IPS DF 6.9 (cell line): ENCODE measurements around the gene GIPC2.

Experiments used
- DNase-seq: peaks from one replicate; pipeline ENCODE4 v3.0.0-alpha.2; 2013; ENCODE audit warnings: low read depth, low spot score
- H3K27ac ChIP-seq: one replicate; pipeline ENCODE4 v1.5.1; 2013; ENCODE audit warnings: low read length, control low read depth
- H3K27me3 ChIP-seq: 2 replicates; pipeline ENCODE4 v1.6.1; 2013; ENCODE audit warnings: mild to moderate bottlenecking, low read length; ENCODE audit not compliant: control insufficient read depth, insufficient read depth
- H3K36me3 ChIP-seq: 2 replicates; pipeline ENCODE4 v1.6.1; 2013; ENCODE audit warnings: low read length; ENCODE audit not compliant: control insufficient read depth, insufficient read depth
- H3K4me1 ChIP-seq: 2 replicates; pipeline ENCODE4 v1.6.1; 2013; ENCODE audit warnings: low read length; ENCODE audit not compliant: control insufficient read depth, insufficient read depth
- H3K4me3 ChIP-seq: 2 replicates; pipeline ENCODE4 v1.5.1; 2013; ENCODE audit warnings: mild to moderate bottlenecking, low read length
- H3K9me3 ChIP-seq: 2 replicates; pipeline ENCODE4 v1.6.1; 2013; ENCODE audit warnings: low read length, inconsistent platforms; ENCODE audit not compliant: control insufficient read depth, insufficient read depth
- WGBS: extraction: QIAGEN DNeasy Blood & Tissue Kit; methylation state at CpG from one replicate; pipeline ENCODE4 v1.1.7; 2013; ENCODE audit warnings: mixed read lengths, missing lambda C conversion rate; ENCODE audit not compliant: insufficient read length, insufficient coverage; 5-methylcytosine and 5-hydroxymethylcytosine counted together

Gene GIPC2

DNA sequence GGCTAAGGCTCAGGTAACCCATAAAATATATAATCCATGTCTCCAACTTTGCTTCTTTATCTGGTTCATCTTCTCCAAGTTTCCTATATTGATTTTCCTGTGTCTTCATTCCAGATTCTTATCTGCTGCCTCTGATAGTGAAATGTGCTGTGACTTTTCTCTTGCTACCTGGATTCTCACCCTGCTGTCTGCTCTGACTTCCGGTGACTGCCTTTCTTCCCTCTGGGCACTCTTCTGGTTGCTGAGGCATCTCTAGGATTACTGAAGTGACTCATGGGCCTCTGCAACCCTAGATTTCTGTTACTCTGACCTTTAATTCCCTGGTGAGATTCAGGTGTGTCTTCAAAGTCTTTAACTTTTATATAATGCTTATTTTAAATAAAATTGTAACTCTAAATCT is 46.9 kb downstream of the GIPC2 start:
- WGBS = no CpG with 5 or more reads among the region's 1 CpG
- Histone ChIP-seq H3K27ac (no peak overlapping the region), H3K4me1 (0 out of 2 replicates have a peak, but pooled peaks cover 2% of the 10 kb centered on the region), H3K27me3 (no peaks in the 10 kb centered on the region), H3K4me3 (no peak overlapping the region), H3K36me3 (no peaks in the 10 kb centered on the region), H3K9me3 (no peaks in the 10 kb centered on the region)
- no peak for DNase-seq

DNA sequence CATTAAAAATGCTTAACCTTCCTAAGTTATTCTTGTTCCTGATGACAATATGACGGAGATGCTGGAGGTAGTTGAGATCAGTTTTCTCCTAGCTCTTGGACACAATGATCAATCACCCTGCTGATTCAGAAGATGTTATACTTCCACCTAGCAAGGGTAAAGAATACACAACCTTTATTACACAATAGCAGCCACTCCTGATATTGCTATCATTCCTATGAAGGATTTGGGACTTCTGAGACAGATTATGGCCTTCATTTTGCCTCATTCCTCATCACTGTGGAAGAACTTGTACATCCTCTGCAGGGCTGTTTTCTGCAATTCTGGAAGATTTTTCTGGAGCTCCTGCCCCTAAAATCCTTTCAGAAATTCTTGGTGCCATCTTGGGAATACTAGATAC is 47.8 kb downstream of the GIPC2 start:
- Histone ChIP-seq H3K27me3 (no peaks in the 10 kb centered on the region), H3K4me3 (no peak overlapping the region), H3K9me3 (no peaks in the 10 kb centered on the region), H3K27ac (no peak overlapping the region), H3K4me1 (0 out of 2 replicates have a peak, but pooled peaks cover 2% of the 10 kb centered on the region), H3K36me3 (no peaks in the 10 kb centered on the region)
- WGBS = no CpG with 5 or more reads among the region's 1 CpG
- DNase-seq = no peak

GRCh38 chr1:78094639-78095038 is 48.9 kb downstream of the GIPC2 start:
- Histone ChIP-seq H3K4me1 (0 out of 2 replicates have a peak, but pooled peaks cover 2% of the 10 kb centered on the region), H3K4me3 (no peak overlapping the region), H3K36me3 (no peaks in the 10 kb centered on the region), H3K9me3 (no peaks in the 10 kb centered on the region), H3K27me3 (no peaks in the 10 kb centered on the region), H3K27ac (no peak overlapping the region)
- no peak for DNase-seq
- WGBS = no CpG with 5 or more reads among the region's 1 CpG

DNA sequence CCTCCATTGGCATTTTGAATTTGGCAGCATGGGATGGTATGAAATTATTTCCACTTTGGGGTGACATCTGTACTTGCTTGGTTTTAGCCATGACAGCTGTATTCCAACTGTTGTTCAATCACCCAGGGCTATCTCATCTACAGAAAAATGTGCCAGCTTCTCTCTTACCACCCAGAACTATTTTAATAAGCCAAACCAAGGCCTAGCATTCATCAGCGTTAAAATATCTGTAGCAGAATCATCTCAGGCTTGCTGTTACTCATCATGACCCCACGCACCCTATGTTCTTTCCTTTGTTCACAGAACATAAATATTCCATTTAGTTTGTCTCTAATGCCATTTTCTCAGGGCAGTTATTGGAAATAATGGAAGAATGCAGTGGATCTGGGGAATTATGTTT is 49.8 kb downstream of the GIPC2 start:
- no peaks in the 10 kb centered on the region for H3K9me3 ChIP-seq
- no peak overlapping the region for H3K4me3 ChIP-seq
- H3K27me3 ChIP-seq = no peaks in the 10 kb centered on the region
- H3K36me3 ChIP-seq = no peaks in the 10 kb centered on the region
- no peak overlapping the region for H3K27ac ChIP-seq
- 0 out of 2 replicates have a peak, but pooled peaks cover 2% of the 10 kb centered on the region for H3K4me1 ChIP-seq
- WGBS = no CpG with 5 or more reads among the region's 2 CpGs
- no peak for DNase-seq

DNA sequence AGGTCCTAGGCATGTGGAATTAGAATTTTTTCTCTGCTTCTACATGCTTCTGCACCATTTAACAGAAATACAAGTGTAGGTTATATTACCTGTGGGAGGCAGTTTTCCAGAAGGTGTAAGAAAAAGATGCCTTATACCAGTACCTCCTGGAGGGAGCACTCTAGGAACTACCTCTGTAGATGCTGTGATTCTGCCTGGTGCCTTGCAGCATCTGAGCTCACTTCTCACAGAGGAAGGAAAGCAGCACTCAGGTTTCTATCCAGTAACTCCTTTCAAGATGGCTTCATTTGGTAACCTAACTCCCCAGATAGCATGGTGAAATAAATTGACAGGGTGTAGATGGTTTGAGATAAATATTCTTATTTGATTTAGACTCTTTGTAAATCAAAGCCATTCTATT is 50.3 kb downstream of the GIPC2 start:
- Histone ChIP-seq H3K27ac (no peak overlapping the region), H3K4me1 (0 out of 2 replicates have a peak, but pooled peaks cover 2% of the 10 kb centered on the region), H3K9me3 (no peaks in the 10 kb centered on the region), H3K27me3 (no peaks in the 10 kb centered on the region), H3K36me3 (no peaks in the 10 kb centered on the region), H3K4me3 (no peak overlapping the region)
- DNase-seq = no peak

- H3K9me3 ChIP-seq = no peaks in the 10 kb centered on the region
- no peaks in the 10 kb centered on the region for H3K4me1 ChIP-seq
- H3K27me3 ChIP-seq = no peaks in the 10 kb centered on the region
- no CpG with 5 or more reads among the region's 1 CpG for WGBS
- no peaks in the 10 kb centered on the region for H3K36me3 ChIP-seq
- no peak overlapping the region for H3K4me3 ChIP-seq
- DNase-seq = no peak
- H3K27ac ChIP-seq = no peak overlapping the region
Observed at GRCh38 chr1:78096976-78097375, 51.2 kb downstream of the GIPC2 start.

DNA sequence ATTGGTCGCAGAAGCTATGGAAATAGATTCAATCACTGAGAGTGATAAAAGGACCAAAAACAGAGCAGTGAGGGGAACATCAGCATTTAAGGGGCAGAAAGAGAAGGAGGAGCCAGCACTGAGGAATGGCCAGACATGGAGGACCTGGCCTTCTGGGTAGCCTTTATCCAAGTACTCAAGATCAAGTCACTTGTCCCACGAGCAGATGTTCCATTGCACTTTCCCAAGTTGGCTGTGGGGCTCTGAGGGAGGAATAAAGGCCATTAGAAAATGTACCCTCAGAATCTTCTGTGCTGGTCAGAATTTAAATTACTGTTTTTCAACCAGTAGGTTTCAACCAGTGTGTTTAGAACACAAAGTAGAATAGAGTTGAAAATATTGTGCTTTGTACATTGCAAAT is 55.3 kb downstream of the GIPC2 start:
- Histone ChIP-seq H3K36me3 (no peaks in the 10 kb centered on the region), H3K4me3 (no peak overlapping the region), H3K4me1 (no peaks in the 10 kb centered on the region), H3K27ac (no peak overlapping the region), H3K27me3 (no peaks in the 10 kb centered on the region), H3K9me3 (no peaks in the 10 kb centered on the region)
- DNase-seq = no peak
- WGBS = no CpG with 5 or more reads among the region's 2 CpGs

DNA sequence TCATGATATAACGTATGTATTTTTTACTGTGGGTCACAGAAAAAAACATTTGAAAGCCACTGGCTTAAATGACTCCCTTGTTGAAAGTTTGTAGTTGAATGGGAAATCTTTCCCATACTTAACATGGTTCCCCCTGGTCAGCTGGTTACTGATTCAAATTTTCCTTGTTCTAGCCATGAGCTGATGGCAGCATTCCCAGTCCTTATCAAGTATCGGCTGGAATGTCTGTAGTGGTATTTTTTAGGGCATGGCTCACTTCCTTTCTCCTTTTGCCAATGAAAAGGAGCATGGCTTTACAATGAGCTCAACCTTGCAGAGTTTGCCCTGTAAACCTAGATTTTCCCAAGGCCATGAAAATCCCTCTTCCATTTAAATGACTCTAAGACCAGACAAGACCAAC is 55.7 kb downstream of the GIPC2 start:
- DNase-seq = no peak
- Histone ChIP-seq H3K27ac (no peak overlapping the region), H3K9me3 (no peaks in the 10 kb centered on the region), H3K4me3 (no peak overlapping the region), H3K27me3 (no peaks in the 10 kb centered on the region), H3K36me3 (no peaks in the 10 kb centered on the region), H3K4me1 (no peaks in the 10 kb centered on the region)
- WGBS = no CpG with 5 or more reads among the region's 2 CpGs

DNA sequence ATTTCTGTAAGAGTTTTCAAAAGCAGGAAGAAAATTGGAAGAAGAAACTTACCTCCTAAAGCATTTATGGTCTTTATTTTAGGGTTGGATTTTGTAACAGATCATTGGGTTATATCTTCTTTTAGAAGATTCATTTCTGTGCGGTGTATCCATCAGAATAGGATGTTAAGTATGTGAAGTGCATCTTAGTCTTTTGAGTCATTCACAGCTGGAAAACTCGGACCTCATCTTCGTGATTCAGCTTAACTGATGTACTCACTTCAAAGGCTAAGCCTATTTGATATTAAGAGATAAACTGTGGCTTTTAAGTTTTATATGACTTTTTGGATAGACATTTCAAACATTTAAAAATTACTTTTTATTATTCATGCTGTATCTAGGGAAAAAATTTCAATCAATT is 56.3 kb downstream of the GIPC2 start:
- Histone ChIP-seq H3K27me3 (no peaks in the 10 kb centered on the region), H3K4me1 (no peaks in the 10 kb centered on the region), H3K36me3 (no peaks in the 10 kb centered on the region), H3K9me3 (no peaks in the 10 kb centered on the region), H3K27ac (no peak overlapping the region), H3K4me3 (no peak overlapping the region)
- WGBS = no CpG with 5 or more reads among the region's 3 CpGs
- no peak for DNase-seq

DNA sequence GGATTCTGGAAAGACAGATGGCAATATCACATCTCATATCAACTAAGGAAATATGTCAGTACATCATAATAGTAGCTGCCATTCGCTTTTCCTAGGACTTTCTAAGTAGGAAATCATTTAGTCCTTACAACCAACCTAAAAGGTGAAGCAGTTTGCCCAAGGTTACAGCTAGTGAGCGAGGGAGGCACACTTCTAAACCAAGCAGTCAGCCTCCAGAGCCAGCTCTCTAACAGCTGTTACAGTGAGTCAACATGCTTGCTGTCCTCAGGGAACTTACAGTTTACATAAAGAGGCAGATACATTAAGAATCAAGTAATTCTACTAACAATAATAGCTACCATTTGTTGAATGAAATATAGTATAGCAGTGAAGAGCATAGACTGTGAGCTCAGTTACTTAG is 57.1 kb downstream of the GIPC2 start:
- Histone ChIP-seq H3K9me3 (no peaks in the 10 kb centered on the region), H3K4me1 (no peaks in the 10 kb centered on the region), H3K27ac (no peak overlapping the region), H3K27me3 (no peaks in the 10 kb centered on the region), H3K36me3 (no peaks in the 10 kb centered on the region), H3K4me3 (no peak overlapping the region)
- no CpG with 5 or more reads among the region's 2 CpGs for WGBS
- no peak for DNase-seq

GRCh38 chr1:78104322-78104721 is 58.6 kb downstream of the GIPC2 start:
- no peaks in the 10 kb centered on the region for H3K4me1 ChIP-seq
- H3K36me3 ChIP-seq = no peaks in the 10 kb centered on the region
- no peaks in the 10 kb centered on the region for H3K27me3 ChIP-seq
- H3K4me3 ChIP-seq = no peak overlapping the region
- no peak overlapping the region for H3K27ac ChIP-seq
- DNase-seq = no peak
- H3K9me3 ChIP-seq = no peaks in the 10 kb centered on the region
